Right hindlimb (tissue), 1 donor: ENCODE measurements around the gene NT5DC2.

Experiments
- DNase-seq: peaks from one replicate; pipeline ENCODE4 v3.0.0-alpha.2; 2018

The NT5DC2 gene

GRCh38 chr3:52484680-52485461, 48.8 kb downstream of the NT5DC2 start:
- no peak for DNase-seq

GRCh38 chr3:52483577-52484381, 49.9 kb downstream of the NT5DC2 start:
- DNase-seq = no peak

- no peak for DNase-seq
Measured at GRCh38 chr3:52483081-52483480, 50.6 kb downstream of the NT5DC2 start.

- DNase-seq = no peak
Measured at GRCh38 chr3:52481819-52482521, 51.7 kb downstream of the NT5DC2 start.

- DNase-seq = no peak
Measured at GRCh38 chr3:52480768-52481715, 52.6 kb downstream of the NT5DC2 start.

- no peak for DNase-seq
Measured at GRCh38 chr3:52479877-52480575, 53.6 kb downstream of the NT5DC2 start.

GRCh38 chr3:52479037-52479876, 54.4 kb downstream of the NT5DC2 start:
- DNase-seq = no peak

- DNase-seq = no peak
Measured at GRCh38 chr3:52477796-52478095, 55.9 kb downstream of the NT5DC2 start.

GRCh38 chr3:52477076-52477795, 56.4 kb downstream of the NT5DC2 start:
- DNase-seq = peak; percentile 16
